Measurements from ENCODE around the gene CDK3.

The CDK3 gene

GRCh38 chr17:76014100-76014924 lies 13.7 kb downstream of the CDK3 start:
- H3K4me1 ChIP-seq (ENCODE audit: control insufficient read depth in 1 of 2, insufficient read depth in 2 of 2, low read length in 2 of 2): no peaks in the 10 kb centered on the region
- no peaks in the 10 kb centered on the region for H3K27me3 ChIP-seq (ENCODE audit: control insufficient read depth in 1 of 2, insufficient read depth in 2 of 2, low read length in 2 of 2)
- no peak overlapping the region for H3K9ac ChIP-seq (ENCODE audit: low read depth in 1 of 2, low read length in 2 of 2)
- no peak overlapping the region for H3K27ac ChIP-seq (ENCODE audit: low read depth, low read length)
- peaks cover 0 to 40% of the 10 kb centered on the region in 2 donors for H3K36me3 ChIP-seq (ENCODE audit: control insufficient read depth in 1 of 2, insufficient read depth in 2 of 2, low read length in 2 of 2)
- H3K4me3 ChIP-seq (ENCODE audit: low read depth in 1 of 2, low read length in 2 of 2): no peak overlapping the region
- no peaks in the 10 kb centered on the region for H3K9me3 ChIP-seq (ENCODE audit: control insufficient read depth in 1 of 2, low read length in 2 of 2)

GRCh38 chr17:76014925-76015261 lies 14.2 kb downstream of the CDK3 start:
- Histone ChIP-seq H3K36me3 (ENCODE audit: control insufficient read depth in 1 of 2, insufficient read depth in 2 of 2, low read length in 2 of 2) (peaks cover 0 to 34% of the 10 kb centered on the region in 2 donors), H3K27me3 (ENCODE audit: control insufficient read depth in 1 of 2, insufficient read depth in 2 of 2, low read length in 2 of 2) (no peaks in the 10 kb centered on the region), H3K9ac (ENCODE audit: low read depth in 1 of 2, low read length in 2 of 2) (no peak overlapping the region), H3K9me3 (ENCODE audit: control insufficient read depth in 1 of 2, low read length in 2 of 2) (no peaks in the 10 kb centered on the region), H3K4me3 (ENCODE audit: low read depth in 1 of 2, low read length in 2 of 2) (no peak overlapping the region), H3K27ac (ENCODE audit: low read depth, low read length) (no peak overlapping the region), H3K4me1 (ENCODE audit: control insufficient read depth in 1 of 2, insufficient read depth in 2 of 2, low read length in 2 of 2) (no peaks in the 10 kb centered on the region)

GRCh38 chr17:76017481-76018339 lies 17.1 kb downstream of the CDK3 start:
- H3K9me3 ChIP-seq (ENCODE audit: control insufficient read depth in 1 of 2, low read length in 2 of 2): no peaks in the 10 kb centered on the region
- no peaks in the 10 kb centered on the region for H3K27me3 ChIP-seq (ENCODE audit: control insufficient read depth in 1 of 2, insufficient read depth in 2 of 2, low read length in 2 of 2)
- no peaks in the 10 kb centered on the region for H3K4me1 ChIP-seq (ENCODE audit: control insufficient read depth in 1 of 2, insufficient read depth in 2 of 2, low read length in 2 of 2)
- H3K9ac ChIP-seq (ENCODE audit: low read depth in 1 of 2, low read length in 2 of 2): no peak overlapping the region
- no peak overlapping the region for H3K4me3 ChIP-seq (ENCODE audit: low read depth in 1 of 2, low read length in 2 of 2)
- H3K27ac ChIP-seq (ENCODE audit: low read depth, low read length): no peak overlapping the region
- H3K36me3 ChIP-seq (ENCODE audit: control insufficient read depth in 1 of 2, insufficient read depth in 2 of 2, low read length in 2 of 2): peaks cover 0 to 24% of the 10 kb centered on the region in 2 donors

- no peak overlapping the region for H3K27ac ChIP-seq (ENCODE audit: low read depth, low read length)
- H3K36me3 ChIP-seq (ENCODE audit: control insufficient read depth in 1 of 2, insufficient read depth in 2 of 2, low read length in 2 of 2): peaks cover 0 to 30% of the 10 kb centered on the region in 2 donors
Observed at GRCh38 chr17:76018340-76018680, 17.7 kb downstream of the CDK3 start.

GRCh38 chr17:76018801-76019200 lies 18.1 kb downstream of the CDK3 start:
- Histone ChIP-seq H3K4me3 (ENCODE audit: low read depth in 1 of 2, low read length in 2 of 2) (no peak overlapping the region), H3K9me3 (ENCODE audit: control insufficient read depth in 1 of 2, low read length in 2 of 2) (no peaks in the 10 kb centered on the region), H3K36me3 (ENCODE audit: control insufficient read depth in 1 of 2, insufficient read depth in 2 of 2, low read length in 2 of 2) (peaks cover 0 to 27% of the 10 kb centered on the region in 2 donors), H3K9ac (ENCODE audit: low read depth in 1 of 2, low read length in 2 of 2) (no peak overlapping the region), H3K27ac (ENCODE audit: low read depth, low read length) (no peak overlapping the region), H3K27me3 (ENCODE audit: control insufficient read depth in 1 of 2, insufficient read depth in 2 of 2, low read length in 2 of 2) (no peaks in the 10 kb centered on the region), H3K4me1 (ENCODE audit: control insufficient read depth in 1 of 2, insufficient read depth in 2 of 2, low read length in 2 of 2) (no peaks in the 10 kb centered on the region)

More at GRCh38 chr17:76018340-76018680, 17.7 kb downstream of the CDK3 start:
- Histone ChIP-seq H3K4me3 (ENCODE audit: low read depth in 1 of 2, low read length in 2 of 2) (no peak overlapping the region), H3K9ac (ENCODE audit: low read depth in 1 of 2, low read length in 2 of 2) (no peak overlapping the region), H3K4me1 (ENCODE audit: control insufficient read depth in 1 of 2, insufficient read depth in 2 of 2, low read length in 2 of 2) (no peaks in the 10 kb centered on the region), H3K27me3 (ENCODE audit: control insufficient read depth in 1 of 2, insufficient read depth in 2 of 2, low read length in 2 of 2) (no peaks in the 10 kb centered on the region), H3K9me3 (ENCODE audit: control insufficient read depth in 1 of 2, low read length in 2 of 2) (no peaks in the 10 kb centered on the region)

GRCh38 chr17:76019833-76020467 lies 19.3 kb downstream of the CDK3 start:
- peaks cover 0 to 4% of the 10 kb centered on the region in 2 donors for H3K4me1 ChIP-seq (ENCODE audit: control insufficient read depth in 1 of 2, insufficient read depth in 2 of 2, low read length in 2 of 2)
- no peaks in the 10 kb centered on the region for H3K9me3 ChIP-seq (ENCODE audit: control insufficient read depth in 1 of 2, low read length in 2 of 2)
- H3K27ac ChIP-seq (ENCODE audit: low read depth, low read length): no peak overlapping the region
- no peak overlapping the region for H3K9ac ChIP-seq (ENCODE audit: low read depth in 1 of 2, low read length in 2 of 2)
- no peaks in the 10 kb centered on the region for H3K27me3 ChIP-seq (ENCODE audit: control insufficient read depth in 1 of 2, insufficient read depth in 2 of 2, low read length in 2 of 2)
- H3K4me3 ChIP-seq (ENCODE audit: low read depth in 1 of 2, low read length in 2 of 2): no peak overlapping the region
- peaks cover 0 to 19% of the 10 kb centered on the region in 2 donors for H3K36me3 ChIP-seq (ENCODE audit: control insufficient read depth in 1 of 2, insufficient read depth in 2 of 2, low read length in 2 of 2)

- H3K27ac ChIP-seq (ENCODE audit: low read depth, low read length): no peak overlapping the region
- no peaks in the 10 kb centered on the region for H3K27me3 ChIP-seq (ENCODE audit: control insufficient read depth in 1 of 2, insufficient read depth in 2 of 2, low read length in 2 of 2)
- H3K4me1 ChIP-seq (ENCODE audit: control insufficient read depth in 1 of 2, insufficient read depth in 2 of 2, low read length in 2 of 2): peaks cover 0 to 11% of the 10 kb centered on the region in 2 donors
- peaks cover 0 to 18% of the 10 kb centered on the region in 2 donors for H3K36me3 ChIP-seq (ENCODE audit: control insufficient read depth in 1 of 2, insufficient read depth in 2 of 2, low read length in 2 of 2)
- no peak overlapping the region for H3K4me3 ChIP-seq (ENCODE audit: low read depth in 1 of 2, low read length in 2 of 2)
- H3K9me3 ChIP-seq (ENCODE audit: control insufficient read depth in 1 of 2, low read length in 2 of 2): no peaks in the 10 kb centered on the region
- no peak overlapping the region for H3K9ac ChIP-seq (ENCODE audit: low read depth in 1 of 2, low read length in 2 of 2)
Observed at GRCh38 chr17:76022285-76022684, 21.6 kb downstream of the CDK3 start.

- Histone ChIP-seq H3K4me3 (ENCODE audit: low read depth in 1 of 2, low read length in 2 of 2) (no peak overlapping the region), H3K27ac (ENCODE audit: low read depth, low read length) (no peak overlapping the region), H3K36me3 (ENCODE audit: control insufficient read depth in 1 of 2, insufficient read depth in 2 of 2, low read length in 2 of 2) (peaks cover 0 to 16% of the 10 kb centered on the region in 2 donors), H3K9me3 (ENCODE audit: control insufficient read depth in 1 of 2, low read length in 2 of 2) (no peaks in the 10 kb centered on the region), H3K9ac (ENCODE audit: low read depth in 1 of 2, low read length in 2 of 2) (no peak overlapping the region), H3K4me1 (ENCODE audit: control insufficient read depth in 1 of 2, insufficient read depth in 2 of 2, low read length in 2 of 2) (peaks cover 0 to 18% of the 10 kb centered on the region in 2 donors), H3K27me3 (ENCODE audit: control insufficient read depth in 1 of 2, insufficient read depth in 2 of 2, low read length in 2 of 2) (no peaks in the 10 kb centered on the region)
Observed at GRCh38 chr17:76022973-76023899, 22.6 kb downstream of the CDK3 start.

- Histone ChIP-seq H3K9ac (ENCODE audit: low read depth in 1 of 2, low read length in 2 of 2) (no peak overlapping the region), H3K9me3 (ENCODE audit: control insufficient read depth in 1 of 2, low read length in 2 of 2) (no peaks in the 10 kb centered on the region), H3K4me1 (ENCODE audit: control insufficient read depth in 1 of 2, insufficient read depth in 2 of 2, low read length in 2 of 2) (peaks cover 0 to 24% of the 10 kb centered on the region in 2 donors), H3K27ac (ENCODE audit: low read depth, low read length) (no peak overlapping the region), H3K36me3 (ENCODE audit: control insufficient read depth in 1 of 2, insufficient read depth in 2 of 2, low read length in 2 of 2) (peaks cover 0 to 13% of the 10 kb centered on the region in 2 donors), H3K27me3 (ENCODE audit: control insufficient read depth in 1 of 2, insufficient read depth in 2 of 2, low read length in 2 of 2) (no peaks in the 10 kb centered on the region), H3K4me3 (ENCODE audit: low read depth in 1 of 2, low read length in 2 of 2) (no peak overlapping the region)
Observed at GRCh38 chr17:76023900-76024237, 23.2 kb downstream of the CDK3 start.

All from duodenal mucosa (tissue), 2 donors.